ENCODE data around the gene KCTD10.
"Not testable (repeated sequence)": the region's sequence is repeated elsewhere in the genome, so short reads cannot be mapped to it uniquely, and the experiment has no call there.

KCTD10 gene

DNA sequence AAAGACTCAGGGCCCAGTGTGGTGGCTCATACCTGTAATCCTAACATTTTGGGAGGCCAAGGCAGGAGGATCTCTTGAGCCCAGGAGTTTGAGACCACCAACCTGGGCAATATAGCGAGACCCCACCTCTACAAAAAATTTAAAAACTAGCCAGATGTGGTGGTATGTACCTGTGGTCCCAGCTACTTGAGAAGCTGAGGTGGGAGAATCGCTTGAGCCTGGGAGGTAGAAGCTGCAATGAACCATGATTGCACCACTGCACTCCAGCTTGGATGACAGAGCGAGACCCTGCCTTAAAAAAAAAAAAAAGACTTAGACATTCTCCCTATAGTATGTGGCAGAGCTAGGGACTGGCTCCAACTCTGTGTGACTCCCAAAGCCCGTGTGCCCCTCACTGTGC lies 3.3 kb upstream of the KCTD10 start:
- TF ChIP-seq, protein P1, sequence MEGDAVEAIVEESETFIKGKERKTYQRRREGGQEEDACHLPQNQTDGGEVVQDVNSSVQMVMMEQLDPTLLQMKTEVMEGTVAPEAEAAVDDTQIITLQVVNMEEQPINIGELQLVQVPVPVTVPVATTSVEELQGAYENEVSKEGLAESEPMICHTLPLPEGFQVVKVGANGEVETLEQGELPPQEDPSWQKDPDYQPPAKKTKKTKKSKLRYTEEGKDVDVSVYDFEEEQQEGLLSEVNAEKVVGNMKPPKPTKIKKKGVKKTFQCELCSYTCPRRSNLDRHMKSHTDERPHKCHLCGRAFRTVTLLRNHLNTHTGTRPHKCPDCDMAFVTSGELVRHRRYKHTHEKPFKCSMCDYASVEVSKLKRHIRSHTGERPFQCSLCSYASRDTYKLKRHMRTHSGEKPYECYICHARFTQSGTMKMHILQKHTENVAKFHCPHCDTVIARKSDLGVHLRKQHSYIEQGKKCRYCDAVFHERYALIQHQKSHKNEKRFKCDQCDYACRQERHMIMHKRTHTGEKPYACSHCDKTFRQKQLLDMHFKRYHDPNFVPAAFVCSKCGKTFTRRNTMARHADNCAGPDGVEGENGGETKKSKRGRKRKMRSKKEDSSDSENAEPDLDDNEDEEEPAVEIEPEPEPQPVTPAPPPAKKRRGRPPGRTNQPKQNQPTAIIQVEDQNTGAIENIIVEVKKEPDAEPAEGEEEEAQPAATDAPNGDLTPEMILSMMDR (conservative IDR thresholded peaks at IDR 0.05): no peak
- no peak for TF ChIP-seq ZFX (IDR thresholded peaks at IDR 0.05)
- no peak overlapping the region for H3K27ac ChIP-seq

DNA sequence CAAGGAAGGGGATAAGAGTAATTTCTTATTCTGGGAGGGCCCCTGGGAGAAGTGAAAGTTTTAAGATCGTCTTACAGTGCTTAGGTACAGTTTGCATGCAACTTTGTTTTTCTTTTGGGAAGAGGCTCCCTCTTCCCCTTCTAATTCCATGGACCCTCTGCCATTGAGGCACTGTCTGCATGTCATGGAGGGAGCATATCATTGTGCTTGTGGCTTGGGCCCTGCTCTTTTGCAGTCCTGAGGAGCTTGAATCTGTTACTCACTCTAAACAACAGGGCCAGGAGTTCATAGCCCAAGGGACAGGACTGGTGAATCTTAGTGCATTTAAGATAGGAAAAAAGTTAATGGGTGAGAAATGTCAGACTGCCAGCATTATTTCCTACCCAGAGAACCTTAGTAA lies 2.7 kb upstream of the KCTD10 start:
- TF ChIP-seq, protein P1 (conservative IDR thresholded peaks at IDR 0.05): no peak
- no peak for TF ChIP-seq ZFX (IDR thresholded peaks at IDR 0.05)
- H3K27ac ChIP-seq: no peak overlapping the region

DNA sequence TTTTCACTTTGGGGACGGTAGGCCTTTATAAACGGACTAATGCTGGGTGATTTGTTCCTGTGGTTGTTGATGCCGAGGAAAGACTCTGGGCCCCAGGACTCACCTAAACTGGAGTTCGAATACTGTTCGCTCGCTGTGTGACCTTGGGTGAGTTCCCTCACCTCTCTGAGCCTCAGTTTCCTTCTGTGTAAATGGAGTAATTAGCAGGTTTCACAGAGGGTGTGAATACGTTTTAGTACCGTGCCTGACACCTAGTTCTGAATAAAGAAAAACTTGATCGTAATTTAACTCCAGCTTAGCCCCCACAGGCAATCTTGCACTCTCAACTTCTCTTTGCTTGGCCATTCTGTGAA lies 839 bp upstream of the KCTD10 start:
- TF ChIP-seq ZFX (IDR thresholded peaks at IDR 0.05): no peak
- TF ChIP-seq, protein P1 (conservative IDR thresholded peaks at IDR 0.05): no peak
- H3K27ac ChIP-seq: peak overlapping the region; percentile 95

DNA sequence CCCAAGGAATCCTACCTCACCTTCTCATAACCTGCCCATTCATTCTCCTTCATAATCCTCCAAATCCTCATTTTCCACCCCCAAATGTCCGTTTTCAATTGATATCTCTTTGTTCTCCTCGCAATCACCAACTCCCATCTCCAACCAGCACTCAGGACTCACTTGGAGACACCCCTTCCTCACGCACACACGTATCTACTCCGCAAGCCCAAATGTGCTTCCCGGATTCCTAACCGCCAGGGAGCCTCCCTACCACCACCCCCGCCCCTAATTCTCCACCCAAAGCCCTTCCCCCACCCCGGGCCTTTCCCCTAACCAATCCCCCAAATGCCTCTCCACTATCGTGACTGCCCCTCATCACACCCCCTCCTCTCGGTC lies 304 bp downstream of the KCTD10 start:
- H3K27ac ChIP-seq: peak overlapping the region; percentile 95
- TF ChIP-seq ZFX (IDR thresholded peaks at IDR 0.05): no peak
- TF ChIP-seq, protein P1 (conservative IDR thresholded peaks at IDR 0.05): no peak

DNA sequence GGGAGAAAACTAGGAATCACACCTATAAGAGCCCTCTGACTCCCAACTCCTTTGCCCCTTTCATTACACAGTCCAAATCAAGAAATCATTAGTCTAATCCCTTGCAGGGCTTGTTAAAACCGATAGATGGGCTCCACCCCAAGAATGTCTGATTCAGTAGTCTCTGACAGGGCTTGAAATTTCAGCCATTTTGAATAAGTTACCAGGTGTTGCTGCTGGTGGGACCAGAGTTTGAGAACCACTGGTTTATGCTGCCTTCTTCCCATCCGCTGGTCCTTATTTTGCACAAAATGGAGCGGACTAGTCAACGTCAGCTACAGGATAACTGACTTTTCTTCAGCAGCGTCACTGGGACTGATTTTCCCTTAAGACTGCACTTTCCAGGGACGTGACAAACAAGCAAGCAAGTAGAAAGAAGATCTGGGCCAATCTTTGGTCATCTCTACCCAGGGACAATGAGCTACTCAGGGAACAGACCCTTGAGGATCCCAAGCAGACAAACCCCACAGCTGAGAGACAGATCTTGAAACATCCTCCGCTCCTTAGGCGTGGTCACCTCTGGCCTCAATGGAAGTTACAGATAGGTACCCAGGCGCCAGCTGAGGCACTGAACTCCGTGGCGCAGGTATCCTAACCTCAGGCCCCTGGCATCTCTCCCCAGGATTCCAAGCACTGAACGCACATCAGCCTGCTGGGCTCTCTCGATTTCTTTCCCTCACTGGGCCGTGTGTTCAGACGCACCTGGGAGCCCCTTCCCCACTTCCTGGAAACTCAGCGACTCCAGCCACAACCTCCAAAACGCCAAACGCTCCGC lies 900 bp downstream of the KCTD10 start:
- TF ChIP-seq, protein P1 (conservative IDR thresholded peaks at IDR 0.05): no peak
- TF ChIP-seq ZFX (IDR thresholded peaks at IDR 0.05): no peak

DNA sequence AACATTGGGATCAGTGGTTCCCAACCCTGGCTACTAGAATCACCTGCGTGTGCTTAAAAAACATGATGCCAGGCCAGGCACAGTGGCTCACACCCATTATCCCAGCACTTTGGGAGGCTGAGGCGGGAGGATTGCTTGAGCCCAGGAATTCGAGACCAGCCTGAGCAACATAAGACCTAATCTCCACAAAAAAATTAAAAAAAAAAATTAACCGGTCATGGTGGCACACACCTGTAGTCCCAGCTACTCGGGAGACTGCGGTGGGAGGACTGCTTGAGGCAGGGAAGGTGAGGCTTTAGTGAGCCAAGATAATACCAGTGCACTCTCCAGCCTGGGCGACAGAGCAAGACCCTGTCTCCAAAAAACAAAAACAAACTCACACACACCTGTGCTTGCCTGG lies 2.0 kb downstream of the KCTD10 start:
- no peak overlapping the region for H3K27ac ChIP-seq
- TF ChIP-seq ZFX (IDR thresholded peaks at IDR 0.05): no peak
- TF ChIP-seq, protein P1 (conservative IDR thresholded peaks at IDR 0.05): no peak

More for the DNA sequence above, 900 bp downstream of the KCTD10 start:
- peak overlapping the region; percentile 95 for H3K27ac ChIP-seq

DNA sequence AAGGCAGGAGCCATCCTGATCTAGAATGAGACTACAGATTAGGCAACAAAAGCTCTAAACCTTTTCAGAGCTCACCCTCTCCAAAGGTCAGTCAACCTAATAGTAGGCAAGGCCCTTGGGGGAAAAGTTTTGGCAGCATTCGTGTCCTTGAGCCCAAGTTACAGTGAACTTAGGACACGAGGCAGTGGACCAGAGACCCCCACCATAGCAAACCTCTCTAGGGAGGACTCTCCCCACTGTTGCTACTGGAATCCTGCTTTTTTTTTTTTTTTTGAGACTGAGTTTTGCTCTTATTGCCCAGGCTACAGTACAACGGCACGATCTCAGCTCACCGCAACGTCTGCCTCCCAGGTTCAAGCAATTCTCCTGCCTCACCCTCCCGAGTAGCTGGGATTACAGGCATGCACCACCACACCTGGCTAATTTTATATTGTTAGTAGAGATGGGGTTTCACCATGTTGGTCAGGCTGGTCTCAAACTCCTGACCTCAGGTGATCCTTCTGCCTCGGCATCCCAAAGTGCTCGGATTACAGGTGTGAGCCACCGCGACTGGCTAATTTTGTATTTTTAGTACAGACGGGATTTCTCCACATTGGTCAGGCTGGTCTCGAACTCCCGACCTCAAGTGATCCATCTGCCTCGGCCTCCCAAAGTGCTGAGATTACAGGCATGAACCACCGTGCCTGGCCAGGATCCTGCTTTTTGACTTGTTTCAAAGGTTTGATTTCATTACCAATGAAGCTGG lies 3.4 kb downstream of the KCTD10 start:
- H3K27ac ChIP-seq: not testable (repeated sequence)
